HepG2 (cell line): ENCODE data around the gene DNAJB8. TPM values are rescaled to one million over a fixed set of nuclear protein-coding genes. Genes with fewer than 3 reads are reported as not detected.

ENCODE experiments used
- ATAC-seq: fragments of 200-7000 bp; cut with Tn5 transposase; 3 replicates; pipeline ENCODE4 v1.9.1; 2020; ENCODE audit warnings: mild to moderate bottlenecking, moderate library complexity
- BruUV-seq: library from RNA; stranded (reverse); fragments of 400-500 nt; replicated peaks from 2 replicates; lab custom pipeline; 2021; lab: Mats Ljungman, UMichigan
- CTCF ChIA-PET: fragments of 300-600 bp; formaldehyde crosslinking; extraction: SDS; loops from one replicate; lab custom pipeline; 2021; ENCODE audit warnings: low total read pairs, inconsistent platforms, low intra/inter-chr PET ratio; lab: Yijun Ruan, JAX
- POLR2A ChIA-PET: fragments of 350-600 bp; sonication (Branson Sonifier 250); formaldehyde crosslinking; loops from one replicate; lab custom pipeline; 2020; ENCODE audit warnings: antibody characterized with exemption, inconsistent platforms; lab: Yijun Ruan, JAX
- DNase-seq: peaks from one replicate; pipeline ENCODE4 v3.0.0-alpha.2; 2015; ENCODE audit warnings: low spot score
- FAIRE-seq: peaks from 3 replicates; lab custom pipeline; 2011; peaks lifted over from hg19 to GRCh38; lab: Jason Lieb, UNC
- H2AFZ ChIP-seq: one replicate; pipeline ENCODE4 v1.6.1; 2011; ENCODE audit warnings: low read length, inconsistent platforms
- H3K27ac ChIP-seq: fragments of 300-600 bp; 3 replicates; pipeline ENCODE4 v1.8.0; 2011; ENCODE audit warnings: mixed run types, mild to moderate bottlenecking, mixed read lengths, low read length, inconsistent platforms; ENCODE audit not compliant: insufficient read depth; ENCODE audit errors: extremely low read length
- H3K27me3 ChIP-seq, 2 experiments: fragments of 200-600 bp in 1 of 2; 2 replicates in 1 of 2; 3 replicates in 1 of 2; pipeline versions ENCODE4 v1.6.0 to v1.8.0; 2011; ENCODE audit warnings: low read length in 2 of 2, mild to moderate bottlenecking in 2 of 2, moderate library complexity in 2 of 2, inconsistent platforms in 1 of 2; ENCODE audit not compliant: insufficient read depth in 2 of 2, control insufficient read depth in 1 of 2
- H3K36me3 ChIP-seq, 2 experiments: fragments of 200-600 bp in 1 of 2; replicated peaks in 1 of 2; 2 replicates in 1 of 2; 3 replicates in 1 of 2; pipeline versions ENCODE4 v1.5.1 to v1.8.0; 2011; ENCODE audit warnings: low read length in 2 of 2, inconsistent platforms in 1 of 2; ENCODE audit not compliant: insufficient read depth in 2 of 2, control insufficient read depth in 1 of 2
- H3K4me1 ChIP-seq: 2 replicates; pipeline ENCODE4 v1.5.1; 2012; ENCODE audit warnings: low read length, inconsistent platforms; ENCODE audit not compliant: insufficient read depth
- H3K4me2 ChIP-seq: 2 replicates; pipeline ENCODE4 v1.6.0; 2011; ENCODE audit warnings: low read depth, low read length, inconsistent platforms
- H3K4me3 ChIP-seq, 3 experiments: fragments of 200-600 bp in 1 of 3; sonication (generic), shearing (Covaris generic) in 1 of 3; replicated peaks in 1 of 3; 2 replicates each; pipeline ENCODE4 v1.5.1; 2011 to 2016; ENCODE audit warnings: low read length in 3 of 3, inconsistent platforms in 2 of 3, low read depth in 2 of 3, mild to moderate bottlenecking in 2 of 3, control low read depth in 1 of 3, mixed read lengths in 1 of 3; ENCODE audit not compliant: insufficient read depth in 1 of 3
- H3K79me2 ChIP-seq: one replicate; pipeline ENCODE4 v1.6.1; 2011; ENCODE audit warnings: low read length, inconsistent platforms; ENCODE audit not compliant: insufficient read depth
- H3K9ac ChIP-seq: 2 replicates; pipeline ENCODE4 v1.6.0; 2011; ENCODE audit warnings: mild to moderate bottlenecking, low read depth, low read length, inconsistent platforms; ENCODE audit not compliant: insufficient read depth
- H3K9me3 ChIP-seq: 2 replicates; pipeline ENCODE4 v1.5.1; 2012; ENCODE audit warnings: mild to moderate bottlenecking, low read length
- H4K20me1 ChIP-seq: 2 replicates; pipeline ENCODE4 v1.6.0; 2011; ENCODE audit warnings: inconsistent platforms, mild to moderate bottlenecking, low read length, moderate library complexity; ENCODE audit not compliant: insufficient read depth
- HOMEZ ChIP-seq: IDR thresholded peaks from 2 replicates; pipeline ENCODE4 v1.6.1; 2016; ENCODE audit warnings: low read depth
- SNAPC4 ChIP-seq: sonication (generic); formaldehyde crosslinking; IDR thresholded peaks from 2 replicates; pipeline ENCODE4 v1.4.0; 2020; ENCODE audit warnings: mild to moderate bottlenecking, missing genetic modification reagents
- ZNF598 ChIP-seq: sonication (generic); formaldehyde crosslinking; IDR thresholded peaks from 2 replicates; pipeline ENCODE4 v1.5.1; 2020; ENCODE audit warnings: mild to moderate bottlenecking, missing genetic modification reagents, borderline replicate concordance
- ZNF7 ChIP-seq: IDR thresholded peaks from 2 replicates; pipeline ENCODE4 v1.6.1; 2016; ENCODE audit warnings: missing biosample characterization, missing genetic modification reagents
- ZNF800 ChIP-seq: sonication (generic); formaldehyde crosslinking; IDR thresholded peaks from 2 replicates; pipeline ENCODE4 v1.4.0; 2020; ENCODE audit warnings: missing genetic modification reagents
- WGBS: methylation state at CpG from one replicate; pipeline ENCODE4 v1.1.6; 2017; ENCODE audit warnings: low lambda C conversion rate; 5-methylcytosine and 5-hydroxymethylcytosine counted together
- in situ Hi-C: cut with HindIII; loops from 2 replicates; pipeline ENCODE4 v1.10.0; 2017; ENCODE audit warnings: low pct_unique_long_range_greater_than_20kb; ENCODE audit not compliant: extremely low pct_ligation_motif_present
- intact Hi-C: fragments of 100-400 bp; cut with micrococcal nuclease; formaldehyde crosslinking; loops from one replicate; pipeline ENCODE4 v1.10.0; 2022; ENCODE audit not compliant: unreplicated experiment
- polyA plus RNA-seq, 8 experiments: library from polyadenylated mRNA; depleted of rRNA in 3 of 8; stranded (reverse) in 7 of 8; unstranded in 1 of 8; fragments of >200 nt; fragmentation: Illumina TruSeq in 4 of 8; extraction: Trizol in 4 of 8; gene quantifications; 2 replicates each; pipeline versions ENCODE4 v1.2.1 to v1.2.3, GENCODE V29; 2011 to 2016; ENCODE audit warnings: low read depth in 4 of 8, missing spikeins in 1 of 8, mixed read lengths in 1 of 8; ENCODE audit not compliant: insufficient read depth in 1 of 8
- total RNA-seq, 5 experiments: library from RNA; depleted of rRNA; stranded (reverse); fragments of >200 nt; fragmentation: Illumina TruSeq; extraction: Trizol; gene quantifications; 2 replicates each; pipeline ENCODE4 v1.2.3, GENCODE V29; 2016; ENCODE audit warnings: low read depth in 1 of 5

The DNAJB8 gene
- total and polyA plus RNA-seq, 2 of the 13 experiments (the other 11 are each of a cell fraction or from before 2014, with no cell fraction given) = not detected

- Histone ChIP-seq H3K4me3 (no peak overlapping the region), H3K36me3 (no peaks in the 10 kb centered on the region), H3K79me2 (no peaks in the 10 kb centered on the region), H3K4me2 (no peak overlapping the region), H3K27me3 (peaks cover 12 to 81% of the 10 kb centered on the region in 2 experiments; a peak in 4 of 5 replicates), H3K4me1 (no peaks in the 10 kb centered on the region), H3K27ac (no peak overlapping the region), H3K9me3 (no peaks in the 10 kb centered on the region), H3K9ac (no peak overlapping the region), H2AFZ (no peak overlapping the region), H4K20me1 (no peaks in the 10 kb centered on the region)
- DNase-seq (no peak), ATAC-seq (no peak), FAIRE-seq (no peak)
- TF ChIP-seq SNAPC4 (CRISPR knock-in tag) = no peak
- TF ChIP-seq HOMEZ (CRISPR knock-in tag) = no peak
- TF ChIP-seq ZNF7 = no peak
- TF ChIP-seq ZNF598 = no peak
- TF ChIP-seq ZNF800 (CRISPR knock-in tag) = no peak
- intact Hi-C loops (no loop called here), in situ Hi-C loops (no loop called here)
- 15% methylated on average over 6 of the region's 6 CpGs for WGBS
- BruUV-seq = no TSS peak
- POLR2A ChIA-PET = no interaction called here
- CTCF ChIA-PET = no interaction called here
Measured at GRCh38 chr3:128448491-128448890, 18.2 kb downstream of the DNAJB8 start.
